Natural killer cell (primary cell): ENCODE results near the gene ESPNL. TPM values are rescaled to one million over a fixed set of nuclear protein-coding genes. Genes with fewer than 3 reads are reported as not detected.

Source experiments
- ATAC-seq, 3 donors: fragments of 150-1000 bp in 2 of 3; fragments of 200-7000 bp in 1 of 3; cut with Tn5 transposase; 1 replicate in 1 of 3; 2 replicates in 2 of 3; pipeline ENCODE4 v1.10.0; 2021; ENCODE audit warnings: mild to moderate bottlenecking in 2 of 3, moderate library complexity in 2 of 3
- DNase-seq, 2 donors: peaks; one replicate each; pipeline versions ENCODE4 v3.0.0 to v3.0.0-alpha.2; 2013 to 2021; ENCODE audit warnings: mixed read lengths in 1 of 2
- H3K27ac ChIP-seq: one replicate; pipeline ENCODE4 v1.5.1; 2013; ENCODE audit warnings: mild to moderate bottlenecking, low read length
- H3K27me3 ChIP-seq: one replicate; pipeline ENCODE4 v1.6.1; 2013; ENCODE audit warnings: low read length; ENCODE audit not compliant: control insufficient read depth, insufficient read depth
- H3K36me3 ChIP-seq: one replicate; pipeline ENCODE4 v1.6.1; 2013; ENCODE audit warnings: low read length; ENCODE audit not compliant: control insufficient read depth, insufficient read depth
- H3K4me1 ChIP-seq: one replicate; pipeline ENCODE4 v1.6.1; 2013; ENCODE audit warnings: low read length; ENCODE audit not compliant: control insufficient read depth, insufficient read depth
- H3K4me3 ChIP-seq: one replicate; pipeline ENCODE4 v1.5.1; 2013; ENCODE audit warnings: low read length
- H3K9me3 ChIP-seq: one replicate; pipeline ENCODE4 v1.6.1; 2013; ENCODE audit warnings: low read length; ENCODE audit not compliant: control insufficient read depth, insufficient read depth
- H3K27ac Mint-ChIP-seq, 2 donors: one replicate each; pipeline ENCODE4 v1.8.0; 2022; ENCODE audit warnings: mild to moderate bottlenecking in 2 of 2, mixed read lengths in 2 of 2, moderate library complexity in 1 of 2
- H3K27me3 Mint-ChIP-seq, 2 donors: one replicate each; pipeline ENCODE4 v1.8.0; 2022; ENCODE audit warnings: low read depth in 2 of 2, mixed read lengths in 2 of 2
- H3K36me3 Mint-ChIP-seq: one replicate; pipeline ENCODE4 v1.8.0; 2022; ENCODE audit warnings: mixed read lengths
- H3K4me1 Mint-ChIP-seq, 2 donors: one replicate each; pipeline ENCODE4 v1.8.0; 2022; ENCODE audit warnings: mixed read lengths in 2 of 2
- H3K4me3 Mint-ChIP-seq: one replicate; pipeline ENCODE4 v1.8.0; 2022; ENCODE audit warnings: mild to moderate bottlenecking, moderate library complexity, mixed read lengths
- H3K9me3 Mint-ChIP-seq, 2 donors: one replicate each; pipeline ENCODE4 v1.8.0; 2022; ENCODE audit warnings: mixed read lengths in 2 of 2
- CTCF ChIP-seq: fragments of 200-600 bp; IDR thresholded peaks from one replicate; pipeline ENCODE4 v1.8.0; 2022; ENCODE audit warnings: antibody characterized with exemption
- WGBS: methylation state at CpG from one replicate; pipeline ENCODE4 v1.1.7; 2013; ENCODE audit warnings: missing lambda C conversion rate; ENCODE audit not compliant: insufficient coverage; 5-methylcytosine and 5-hydroxymethylcytosine counted together
- intact Hi-C: fragments of 100-400 bp; cut with micrococcal nuclease; formaldehyde crosslinking; loops from one replicate; pipeline ENCODE4 v1.14.2; 2022
- total RNA-seq, 4 donors: library from RNA; stranded (reverse); fragments of 120-200 nt in 1 of 4; gene quantifications; one replicate each; pipeline versions ENCODE4 v1.2.3 to v1.2.4, GENCODE V29; 2013 to 2022

Gene ESPNL
- total RNA-seq, 3 donors from 2014 or later (not counting 1 experiment from before 2014, with no cell fraction given): not detected

- H3K27me3 ChIP-seq: no peaks in the 10 kb centered on the region
- Mint-ChIP-seq H3K36me3 (no peaks in the 10 kb centered on the region), H3K9me3 (no peaks in the 10 kb centered on the region), H3K4me1 (no peaks in the 10 kb centered on the region), H3K4me3 (no peak overlapping the region), H3K27ac (no peak overlapping the region), H3K27me3 (no peaks in the 10 kb centered on the region)
- no peak for DNase-seq
- peaks cover 2% of the 10 kb centered on the region for H3K36me3 ChIP-seq
- intact Hi-C loops: no loop called here
- no peak overlapping the region for H3K4me3 ChIP-seq
- H3K9me3 ChIP-seq: no peaks in the 10 kb centered on the region
- no peak for TF ChIP-seq CTCF
- peaks cover 6% of the 10 kb centered on the region for H3K4me1 ChIP-seq
- WGBS: 83% methylated on average over 7 of the region's 7 CpGs
- ATAC-seq: no peak
- H3K27ac ChIP-seq: no peak overlapping the region
Measured at GRCh38 chr2:238095143-238095542, 5.0 kb upstream of the ESPNL start.

- no peak overlapping the region for H3K4me3 Mint-ChIP-seq
- no peak overlapping the region for H3K27ac ChIP-seq
- H3K4me3 ChIP-seq: no peak overlapping the region
- peaks cover 6% of the 10 kb centered on the region for H3K4me1 ChIP-seq
- WGBS: 96% methylated on average over 22 of the region's 22 CpGs
- H3K36me3 ChIP-seq: peaks cover 2% of the 10 kb centered on the region
- ATAC-seq (no peak), DNase-seq (no peak)
- no peaks in the 10 kb centered on the region for H3K9me3 ChIP-seq
- no peaks in the 10 kb centered on the region for H3K4me1 Mint-ChIP-seq
- no peaks in the 10 kb centered on the region for H3K36me3 Mint-ChIP-seq
- H3K27me3 Mint-ChIP-seq: no peaks in the 10 kb centered on the region
- no peak for TF ChIP-seq CTCF
- intact Hi-C loops: no loop called here
- H3K27me3 ChIP-seq: no peaks in the 10 kb centered on the region
- H3K27ac Mint-ChIP-seq: no peak overlapping the region
- no peaks in the 10 kb centered on the region for H3K9me3 Mint-ChIP-seq
Measured at GRCh38 chr2:238096311-238097011, 3.7 kb upstream of the ESPNL start.

- Histone ChIP-seq H3K36me3 (peaks cover 2% of the 10 kb centered on the region), H3K27me3 (no peaks in the 10 kb centered on the region), H3K27ac (no peak overlapping the region), H3K4me3 (no peak overlapping the region), H3K4me1 (peaks cover 6% of the 10 kb centered on the region), H3K9me3 (no peaks in the 10 kb centered on the region)
- no peak for TF ChIP-seq CTCF
- H3K4me1 Mint-ChIP-seq: no peaks in the 10 kb centered on the region
- DNase-seq (no peak), ATAC-seq (no peak)
- no peak overlapping the region for H3K27ac Mint-ChIP-seq
- 96% methylated on average over 19 of the region's 19 CpGs for WGBS
- H3K4me3 Mint-ChIP-seq: no peak overlapping the region
- intact Hi-C loops: no loop called here
- no peaks in the 10 kb centered on the region for H3K27me3 Mint-ChIP-seq
- no peaks in the 10 kb centered on the region for H3K36me3 Mint-ChIP-seq
- H3K9me3 Mint-ChIP-seq: no peaks in the 10 kb centered on the region
Measured at GRCh38 chr2:238097201-238097987, 2.7 kb upstream of the ESPNL start.
